C4-2B (cell line): ENCODE results near the gene RNPEPL1.

Experiments used
- CTCF ChIP-seq: fragments of 450-650 bp; conservative IDR thresholded peaks from 2 replicates; pipeline ENCODE4 v1.5.1; 2017; ENCODE audit warnings: mild to moderate bottlenecking
- ZFX ChIP-seq: fragments of 450-650 bp; IDR thresholded peaks from 2 replicates; pipeline ENCODE4 v1.6.1; 2017

- TF ChIP-seq CTCF (no peak), ZFX (no peak)
These were observed 43.4 kb downstream of the RNPEPL1 start for GRCh38 chr2:240611601-240612210.
